Panc1 (cell line): Measurements from ENCODE around the gene BCL11B.

Experiments used
- CTCF ChIP-seq: fragments of 450-650 bp; IDR thresholded peaks from 2 replicates; pipeline ENCODE4 v1.5.1; 2017; ENCODE audit warnings: mild to moderate bottlenecking
- POLR2AphosphoS5 ChIP-seq: IDR thresholded peaks from 2 replicates; pipeline ENCODE4 v1.6.1; 2012; ENCODE audit warnings: mild to moderate bottlenecking, low read depth, low read length, moderate library complexity

- TF ChIP-seq POLR2AphosphoS5 (no peak), CTCF (no peak)
Measured at GRCh38 chr14:99157246-99157645, 114.8 kb downstream of the BCL11B start.
